ENCODE data around the gene GGT6.
"Not testable (repeated sequence)": the region's sequence is repeated elsewhere in the genome, so short reads cannot be mapped to it uniquely, and the experiment has no call there.

GGT6 gene

GRCh38 chr17:4591529-4591928 lies 31.2 kb upstream of the GGT6 start:
- DNase-seq = no peak

GRCh38 chr17:4590981-4591453 lies 30.6 kb upstream of the GGT6 start:
- no peak for DNase-seq

- not testable (repeated sequence) for DNase-seq
These were observed 29.7 kb upstream of the GGT6 start for GRCh38 chr17:4590042-4590441.

- DNase-seq = no peak
These were observed 28.7 kb upstream of the GGT6 start for GRCh38 chr17:4588898-4589625.

- DNase-seq = no peak
These were observed 28.0 kb upstream of the GGT6 start for GRCh38 chr17:4588391-4588790.

GRCh38 chr17:4587803-4588202 lies 27.4 kb upstream of the GGT6 start:
- DNase-seq = no peak

- no peak for DNase-seq
These were observed 26.8 kb upstream of the GGT6 start for GRCh38 chr17:4587195-4587594.

GRCh38 chr17:4586043-4586442 lies 25.7 kb upstream of the GGT6 start:
- no peak for DNase-seq

GRCh38 chr17:4585638-4585994 lies 25.2 kb upstream of the GGT6 start:
- no peak for DNase-seq

GRCh38 chr17:4584917-4585637 lies 24.7 kb upstream of the GGT6 start:
- DNase-seq = no peak

GRCh38 chr17:4584101-4584916 lies 23.9 kb upstream of the GGT6 start, which contains the start of gene SMTNL2:
Gene SMTNL2 (plus strand): TSS chr17:4584529. CDS start chr17:4584606, 77 bp downstream.
- no peak for DNase-seq

GRCh38 chr17:4583782-4584100 lies 23.4 kb upstream of the GGT6 start:
- DNase-seq = no peak

- no peak for DNase-seq
These were observed 22.8 kb upstream of the GGT6 start for GRCh38 chr17:4583206-4583605.

- no peak for DNase-seq
These were observed 22.3 kb upstream of the GGT6 start for GRCh38 chr17:4582691-4583090.

GRCh38 chr17:4582101-4582501 lies 21.7 kb upstream of the GGT6 start:
- no peak for DNase-seq

GRCh38 chr17:4580291-4580690 lies 19.9 kb upstream of the GGT6 start:
- no peak for DNase-seq

GRCh38 chr17:4579678-4580077 lies 19.3 kb upstream of the GGT6 start:
- no peak for DNase-seq

GRCh38 chr17:4578349-4578748 lies 18.0 kb upstream of the GGT6 start:
- not testable (repeated sequence) for DNase-seq

- no peak for DNase-seq
These were observed 17.1 kb upstream of the GGT6 start for GRCh38 chr17:4577386-4577993.

- DNase-seq = no peak
These were observed 16.4 kb upstream of the GGT6 start for GRCh38 chr17:4576729-4577322.

GRCh38 chr17:4576161-4576558 lies 15.8 kb upstream of the GGT6 start:
- DNase-seq = no peak

- DNase-seq = no peak
These were observed 14.2 kb upstream of the GGT6 start for GRCh38 chr17:4574448-4575045.

All from activated naive CD4-positive, alpha-beta T cell (primary cell).